Right lobe of liver (tissue), 6 donors: ENCODE data around the gene RBPJL. TPM values are rescaled to one million over a fixed set of nuclear protein-coding genes. Genes with fewer than 3 reads are reported as not detected.

Experiments
- ATAC-seq, 4 donors: fragments of 200-7000 bp; cut with Tn5 transposase; one replicate each; pipeline ENCODE4 v1.9.1; 2020; ENCODE audit warnings: mild to moderate bottlenecking in 4 of 4, moderate library complexity in 4 of 4
- DNase-seq, 3 donors: peaks; one replicate each; pipeline ENCODE4 v3.0.0-alpha.2; 2020
- H3K27ac ChIP-seq, 3 donors: fragments of 200-600 bp; one replicate each; pipeline ENCODE4 v1.8.0; 2022
- H3K27me3 ChIP-seq, 2 donors: fragments of 200-600 bp; one replicate each; pipeline ENCODE4 v1.8.0; 2022
- H3K36me3 ChIP-seq, 4 donors: fragments of 200-600 bp; sonication (generic) in 1 of 4; one replicate each; pipeline versions ENCODE4 v1.5.1 to v1.8.0; 2017 to 2022; ENCODE audit warnings: control low read depth in 1 of 4
- H3K4me1 ChIP-seq, 4 donors: fragments of 200-600 bp; sonication (generic) in 1 of 4; one replicate each; pipeline versions ENCODE4 v1.5.1 to v1.8.0; 2017 to 2022; ENCODE audit warnings: control low read depth in 1 of 4
- H3K4me3 ChIP-seq, 3 donors: fragments of 200-600 bp; one replicate each; pipeline ENCODE4 v1.8.0; 2022
- H3K9me3 ChIP-seq, 4 donors: fragments of 200-600 bp; sonication (generic) in 1 of 4; one replicate each; pipeline versions ENCODE4 v1.5.1 to v1.8.0; 2017 to 2022; ENCODE audit warnings: control low read depth in 1 of 4
- POLR2A ChIP-seq: fragments of 450-650 bp; IDR thresholded peaks from one replicate; pipeline ENCODE4 v1.6.1; 2017; ENCODE audit warnings: antibody characterized with exemption, mild to moderate bottlenecking
- WGBS: methylation state at CpG from one replicate; pipeline ENCODE4 v1.1.6; 2018; ENCODE audit warnings: low coverage, low lambda C conversion rate; ENCODE audit not compliant: insufficient coverage; ENCODE audit errors: missing lambda C conversion rate; 5-methylcytosine and 5-hydroxymethylcytosine counted together
- intact Hi-C, 2 donors: fragments of 100-400 bp; cut with DNase I; formaldehyde crosslinking; loops; one replicate each; pipeline versions ENCODE4 v1.11.2 to v1.14.1; 2022
- total RNA-seq, 6 experiments: library from RNA; depleted of rRNA in 2 of 6; stranded (reverse); fragments of >200 nt in 2 of 6; fragmentation: NEBNext Ultra II Directional in 3 of 6; extraction: Animal tissue kit (Norgen Biotek cat#: 25700) in 3 of 6; gene quantifications; one replicate each; pipeline versions ENCODE4 v1.1.0 to v1.2.4, GENCODE V29; 2016 to 2023
- TF ChIP-seq, protein P1 (sequence below), 4 donors: fragments of 200-600 bp in 3 of 4; fragments of 450-650 bp in 1 of 4; IDR thresholded peaks; one replicate each; pipeline versions ENCODE4 v1.5.1 to v1.8.0; 2016 to 2022; ENCODE audit warnings: antibody characterized with exemption in 4 of 4, mild to moderate bottlenecking in 2 of 4
- donor health status: DM: no; HTN: yes; CAD: no.
- donor health status: DM: no; HTN: no; CAD: no.
- donor health status: DM: no; HTN: no; CAD: no.
- donor health status: DM: no; HTN: yes; CAD: no.
- donor health status: DM: no; HTN: yes; CAD: no.

The RBPJL gene
- total RNA-seq, 6 experiments from 2014 or later: not detected

- Histone ChIP-seq H3K4me1 (peaks cover 0 to 58% (median 32%) of the 10 kb centered on the region in 4 donors), H3K4me3 (peak overlapping the region in 2 of 3 donors; percentile 5 to 35), H3K36me3 (peaks cover 0 to 51% (median 27%) of the 10 kb centered on the region in 4 donors), H3K9me3 (no peaks in the 10 kb centered on the region), H3K27me3 (no peaks in the 10 kb centered on the region), H3K27ac (peak overlapping the region; percentile 91 to 99 (median 97))
- WGBS: 29% methylated on average over 4 of the region's 11 CpGs
- DNase-seq: peak in 2 of 3 donors; percentile 78 to 82
- intact Hi-C loops: no loop called here
- TF ChIP-seq POLR2A: no peak
- TF ChIP-seq, protein P1, sequence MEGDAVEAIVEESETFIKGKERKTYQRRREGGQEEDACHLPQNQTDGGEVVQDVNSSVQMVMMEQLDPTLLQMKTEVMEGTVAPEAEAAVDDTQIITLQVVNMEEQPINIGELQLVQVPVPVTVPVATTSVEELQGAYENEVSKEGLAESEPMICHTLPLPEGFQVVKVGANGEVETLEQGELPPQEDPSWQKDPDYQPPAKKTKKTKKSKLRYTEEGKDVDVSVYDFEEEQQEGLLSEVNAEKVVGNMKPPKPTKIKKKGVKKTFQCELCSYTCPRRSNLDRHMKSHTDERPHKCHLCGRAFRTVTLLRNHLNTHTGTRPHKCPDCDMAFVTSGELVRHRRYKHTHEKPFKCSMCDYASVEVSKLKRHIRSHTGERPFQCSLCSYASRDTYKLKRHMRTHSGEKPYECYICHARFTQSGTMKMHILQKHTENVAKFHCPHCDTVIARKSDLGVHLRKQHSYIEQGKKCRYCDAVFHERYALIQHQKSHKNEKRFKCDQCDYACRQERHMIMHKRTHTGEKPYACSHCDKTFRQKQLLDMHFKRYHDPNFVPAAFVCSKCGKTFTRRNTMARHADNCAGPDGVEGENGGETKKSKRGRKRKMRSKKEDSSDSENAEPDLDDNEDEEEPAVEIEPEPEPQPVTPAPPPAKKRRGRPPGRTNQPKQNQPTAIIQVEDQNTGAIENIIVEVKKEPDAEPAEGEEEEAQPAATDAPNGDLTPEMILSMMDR (IDR thresholded peaks at IDR 0.05): no peak
- peak; percentile 16 to 65 (median 48) for ATAC-seq
These were observed 30.1 kb downstream of the RBPJL start for GRCh38 chr20:45336530-45337366.

GRCh38 chr20:45337367-45338120 lies 30.9 kb downstream of the RBPJL start:
- ATAC-seq: peak; percentile 9 to 45 (median 12)
- intact Hi-C loops: no loop called here
- peak; percentile 60 to 76 (median 65) for DNase-seq
- Histone ChIP-seq H3K27me3 (no peaks in the 10 kb centered on the region), H3K4me3 (peak overlapping the region in 2 of 3 donors; percentile 5 to 35), H3K27ac (peak overlapping the region; percentile 91 to 99 (median 97)), H3K4me1 (peaks cover 0 to 63% (median 32%) of the 10 kb centered on the region in 4 donors), H3K9me3 (no peaks in the 10 kb centered on the region), H3K36me3 (peaks cover 0 to 43% (median 22%) of the 10 kb centered on the region in 4 donors)
- peak; percentile 37 for TF ChIP-seq POLR2A
- TF ChIP-seq, protein P1 (IDR thresholded peaks at IDR 0.05): no peak
- 11% methylated on average over 9 of the region's 15 CpGs for WGBS

DNA sequence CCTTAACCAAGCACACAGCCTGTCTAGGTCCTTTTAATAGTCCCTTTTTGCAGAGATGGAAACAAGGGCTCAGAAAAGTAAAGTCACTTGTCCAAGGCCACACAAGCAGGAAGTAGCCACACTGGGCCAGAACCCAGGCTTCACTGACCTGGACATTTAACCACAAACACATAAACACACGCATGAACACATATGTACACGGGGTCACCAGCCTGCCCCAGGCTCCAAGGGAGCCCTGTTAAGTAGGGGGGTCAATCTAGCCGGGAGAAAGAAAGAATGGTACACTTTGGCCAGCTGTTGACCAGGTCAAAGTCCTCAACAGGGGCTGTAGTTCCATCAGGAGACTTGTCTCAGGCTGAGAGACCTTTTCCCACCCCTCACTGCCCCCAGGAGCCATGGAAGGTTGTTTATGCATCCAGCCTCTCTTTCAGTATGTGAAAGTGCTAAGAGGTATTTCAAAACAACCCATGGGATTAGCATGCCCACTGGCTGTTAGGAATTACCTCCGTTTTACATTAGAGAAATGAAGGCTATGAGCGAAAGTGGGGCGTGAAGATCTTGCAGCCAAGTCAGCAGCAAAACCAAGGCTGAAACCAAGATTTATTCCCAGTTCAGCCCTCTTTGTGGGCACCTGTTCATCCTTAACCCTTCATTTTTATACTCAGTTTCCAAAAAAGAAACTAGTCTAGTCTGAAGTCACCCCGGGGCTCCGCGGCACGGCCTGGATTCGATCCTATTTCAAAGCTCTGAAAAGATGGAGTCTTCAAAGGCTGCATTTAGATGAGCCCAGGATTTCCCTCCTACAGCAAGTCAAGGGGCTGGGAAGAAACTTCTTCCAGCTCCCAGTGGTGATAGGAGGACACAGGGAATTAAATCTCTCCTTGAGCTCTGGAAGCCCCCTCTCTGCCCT lies 31.7 kb downstream of the RBPJL start:
- Histone ChIP-seq H3K27ac (peak overlapping the region; percentile 91 to 99 (median 97)), H3K4me1 (peaks cover 0 to 63% (median 32%) of the 10 kb centered on the region in 4 donors), H3K36me3 (peaks cover 0 to 35% (median 16%) of the 10 kb centered on the region in 4 donors), H3K27me3 (no peaks in the 10 kb centered on the region), H3K9me3 (no peaks in the 10 kb centered on the region), H3K4me3 (peak overlapping the region in 2 of 3 donors; percentile 5 to 35)
- ATAC-seq (peak in 1 of 4 donors; percentile 1), DNase-seq (no peak)
- 50% methylated on average over 11 of the region's 11 CpGs for WGBS
- intact Hi-C loops: no loop called here
- TF ChIP-seq, protein P1 (IDR thresholded peaks at IDR 0.05): no peak

DNA sequence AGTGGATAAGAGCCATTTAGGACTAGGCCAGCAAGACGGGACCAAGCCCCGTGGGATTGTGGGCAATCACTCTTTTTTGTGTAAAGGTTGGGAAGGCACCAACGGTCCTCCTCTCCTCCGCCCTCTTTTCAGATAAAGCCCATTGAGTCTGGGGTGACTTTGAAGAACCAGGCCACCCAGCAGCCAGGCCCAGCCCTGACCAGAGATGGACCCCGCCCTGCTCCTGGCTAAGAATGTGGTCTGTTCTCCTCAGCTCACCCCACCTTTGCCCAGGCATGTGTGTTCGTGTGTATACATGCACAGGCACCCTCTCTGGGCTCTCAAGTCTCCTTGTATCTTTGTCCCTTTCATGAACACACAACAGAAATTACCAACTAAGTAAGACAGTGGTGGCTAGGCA lies 32.4 kb downstream of the RBPJL start:
- DNase-seq (no peak), ATAC-seq (no peak)
- Histone ChIP-seq H3K4me3 (no peak overlapping the region), H3K9me3 (no peaks in the 10 kb centered on the region), H3K27ac (peak overlapping the region; percentile 91 to 99 (median 97)), H3K27me3 (no peaks in the 10 kb centered on the region), H3K36me3 (peaks cover 0 to 28% (median 13%) of the 10 kb centered on the region in 4 donors), H3K4me1 (peaks cover 0 to 70% (median 32%) of the 10 kb centered on the region in 4 donors)
- TF ChIP-seq, protein P1 (IDR thresholded peaks at IDR 0.05): no peak
- no peak for TF ChIP-seq POLR2A
- 40% methylated on average over 5 of the region's 6 CpGs for WGBS
- intact Hi-C loops: no loop called here
